ENCODE data around the gene TMEM30A. TPM values are rescaled to one million over a fixed set of nuclear protein-coding genes. Genes with fewer than 3 reads are reported as not detected.

The TMEM30A gene
- total RNA-seq = 96.9 and 118 TPM in 2 replicates

GRCh38 chr6:75284632-75285282 is at the start of gene TMEM30A:
TMEM30A (minus strand) TSS chr6:75284792; CDS start chr6:75284638, 154 bp downstream.
- DNase-seq (ENCODE audit: low read depth) (peak; percentile 98), FAIRE-seq (peak; percentile 99)
- H3K27me3 ChIP-seq (ENCODE audit: control insufficient read depth, insufficient read depth, low read length) = no peaks in the 10 kb centered on the region
- TF ChIP-seq, protein P1, sequence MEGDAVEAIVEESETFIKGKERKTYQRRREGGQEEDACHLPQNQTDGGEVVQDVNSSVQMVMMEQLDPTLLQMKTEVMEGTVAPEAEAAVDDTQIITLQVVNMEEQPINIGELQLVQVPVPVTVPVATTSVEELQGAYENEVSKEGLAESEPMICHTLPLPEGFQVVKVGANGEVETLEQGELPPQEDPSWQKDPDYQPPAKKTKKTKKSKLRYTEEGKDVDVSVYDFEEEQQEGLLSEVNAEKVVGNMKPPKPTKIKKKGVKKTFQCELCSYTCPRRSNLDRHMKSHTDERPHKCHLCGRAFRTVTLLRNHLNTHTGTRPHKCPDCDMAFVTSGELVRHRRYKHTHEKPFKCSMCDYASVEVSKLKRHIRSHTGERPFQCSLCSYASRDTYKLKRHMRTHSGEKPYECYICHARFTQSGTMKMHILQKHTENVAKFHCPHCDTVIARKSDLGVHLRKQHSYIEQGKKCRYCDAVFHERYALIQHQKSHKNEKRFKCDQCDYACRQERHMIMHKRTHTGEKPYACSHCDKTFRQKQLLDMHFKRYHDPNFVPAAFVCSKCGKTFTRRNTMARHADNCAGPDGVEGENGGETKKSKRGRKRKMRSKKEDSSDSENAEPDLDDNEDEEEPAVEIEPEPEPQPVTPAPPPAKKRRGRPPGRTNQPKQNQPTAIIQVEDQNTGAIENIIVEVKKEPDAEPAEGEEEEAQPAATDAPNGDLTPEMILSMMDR (IDR thresholded peaks at IDR 0.05; ENCODE audit: insufficient read depth, low read length, severe bottlenecking) = no peak
- no peaks in the 10 kb centered on the region for H3K36me3 ChIP-seq (ENCODE audit: control insufficient read depth, insufficient read depth, low read length)
- H3K4me3 ChIP-seq (ENCODE audit: low read depth, low read length) = peak within 1 kb of the TSS; percentile 90

DNA sequence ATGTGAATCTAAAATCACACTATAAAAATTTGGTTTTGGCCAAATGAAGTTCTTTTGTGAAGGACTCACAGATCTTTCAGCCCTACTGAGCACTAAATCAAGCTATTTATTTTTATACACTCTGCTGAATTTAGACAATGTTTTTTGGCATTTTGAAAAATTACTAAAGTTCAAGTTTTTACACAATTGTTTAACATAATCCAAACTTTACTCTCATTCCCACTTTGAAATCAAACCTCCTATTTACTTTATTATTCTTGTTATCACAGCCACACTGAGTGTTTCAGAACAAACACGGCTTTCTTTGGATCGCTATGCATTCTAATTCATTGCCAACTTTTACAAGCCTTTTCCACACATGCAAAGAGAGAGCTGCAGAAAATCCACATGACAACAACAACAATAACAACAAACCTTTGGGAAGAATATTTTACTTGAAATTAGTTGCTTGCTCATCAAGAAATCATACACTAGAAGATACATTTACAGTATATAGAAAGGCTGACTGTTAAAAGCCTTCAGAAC is 49.1 kb upstream of the TMEM30A start:
- no peaks in the 10 kb centered on the region for H3K27me3 ChIP-seq (ENCODE audit: control insufficient read depth, insufficient read depth, low read length)
- FAIRE-seq (no peak), DNase-seq (ENCODE audit: low read depth) (no peak)
- H3K36me3 ChIP-seq (ENCODE audit: control insufficient read depth, insufficient read depth, low read length) = no peaks in the 10 kb centered on the region
- TF ChIP-seq, protein P1 (IDR thresholded peaks at IDR 0.05; ENCODE audit: insufficient read depth, low read length, severe bottlenecking) = no peak
- no peak overlapping the region for H3K4me3 ChIP-seq (ENCODE audit: low read depth, low read length)

DNA sequence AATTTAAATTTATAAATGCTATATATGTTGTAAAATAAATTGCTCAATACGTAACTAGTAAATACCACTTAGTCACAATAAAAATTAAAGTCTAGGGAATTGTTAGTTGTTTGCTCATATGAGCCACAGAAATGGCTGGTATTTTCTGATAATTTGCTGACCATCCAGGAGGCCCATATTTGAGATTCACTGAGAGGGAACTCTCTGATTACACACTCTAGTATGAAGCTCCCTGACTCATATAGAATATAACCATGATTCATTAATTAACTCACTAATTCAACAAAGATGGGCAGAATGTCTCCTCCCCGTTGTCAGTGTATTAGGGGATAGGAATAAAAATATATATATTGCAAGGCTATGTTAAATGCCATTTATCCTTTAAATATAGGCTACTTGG is 46.6 kb upstream of the TMEM30A start:
- Histone ChIP-seq H3K4me3 (ENCODE audit: low read depth, low read length) (no peak overlapping the region), H3K36me3 (ENCODE audit: control insufficient read depth, insufficient read depth, low read length) (no peaks in the 10 kb centered on the region), H3K27me3 (ENCODE audit: control insufficient read depth, insufficient read depth, low read length) (no peaks in the 10 kb centered on the region)
- FAIRE-seq = no peak
- TF ChIP-seq, protein P1 (IDR thresholded peaks at IDR 0.05; ENCODE audit: insufficient read depth, low read length, severe bottlenecking) = no peak
- DNase-seq (ENCODE audit: low read depth) = peak; percentile 69

- FAIRE-seq (no peak), DNase-seq (ENCODE audit: low read depth) (no peak)
- Histone ChIP-seq H3K36me3 (ENCODE audit: control insufficient read depth, insufficient read depth, low read length) (no peaks in the 10 kb centered on the region), H3K4me3 (ENCODE audit: low read depth, low read length) (no peak overlapping the region), H3K27me3 (ENCODE audit: control insufficient read depth, insufficient read depth, low read length) (no peaks in the 10 kb centered on the region)
- TF ChIP-seq, protein P1 (IDR thresholded peaks at IDR 0.05; ENCODE audit: insufficient read depth, low read length, severe bottlenecking) = no peak
Measured at GRCh38 chr6:75329703-75330102, 45.1 kb upstream of the TMEM30A start.

DNA sequence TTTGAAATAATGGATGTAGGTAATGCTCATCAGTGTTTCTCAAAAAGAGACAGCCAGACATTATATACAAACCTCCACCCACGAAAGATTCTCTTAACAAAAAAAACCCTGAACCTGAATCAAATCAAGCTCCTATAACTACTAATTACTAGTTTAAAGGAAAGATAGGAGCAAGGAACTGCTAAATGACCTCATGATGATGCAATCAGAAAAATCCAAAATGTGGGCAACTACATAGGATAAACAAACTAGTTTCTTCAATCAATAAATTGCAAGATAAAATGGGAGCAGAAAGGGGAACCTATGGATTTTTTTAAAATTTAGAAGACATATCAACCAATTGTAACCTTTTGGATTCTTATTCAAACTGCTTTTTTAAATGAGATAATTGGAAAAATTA is 43.2 kb upstream of the TMEM30A start:
- H3K36me3 ChIP-seq (ENCODE audit: control insufficient read depth, insufficient read depth, low read length) = no peaks in the 10 kb centered on the region
- no peak for DNase-seq (ENCODE audit: low read depth)
- H3K27me3 ChIP-seq (ENCODE audit: control insufficient read depth, insufficient read depth, low read length) = no peaks in the 10 kb centered on the region
- FAIRE-seq = no peak
- H3K4me3 ChIP-seq (ENCODE audit: low read depth, low read length) = no peak overlapping the region
- TF ChIP-seq, protein P1 (IDR thresholded peaks at IDR 0.05; ENCODE audit: insufficient read depth, low read length, severe bottlenecking) = no peak

Measured in bronchial epithelial cell (primary cell).